Stomach (tissue), 19 donors: ENCODE data around the gene MRGPRE. TPM values are rescaled to one million over a fixed set of nuclear protein-coding genes. Genes with fewer than 3 reads are reported as not detected.
"Not testable (repeated sequence)": the region's sequence is repeated elsewhere in the genome, so short reads cannot be mapped to it uniquely, and the experiment has no call there.

Source experiments
- DNase-seq, 2 donors: peaks; one replicate each; pipeline versions ENCODE4 v3.0.0 to v3.0.0-alpha.2; 2013 to 2019
- H3K27ac ChIP-seq, 5 donors: fragments of 200-600 bp in 4 of 5; sonication (generic) in 4 of 5; one replicate each; pipeline ENCODE4 v1.5.1; 2013 to 2019; ENCODE audit warnings: mild to moderate bottlenecking in 1 of 5, moderate library complexity in 1 of 5
- H3K27me3 ChIP-seq, 3 donors: fragments of 200-600 bp; sonication (generic); one replicate each; pipeline ENCODE4 v1.5.1; 2017 to 2019; ENCODE audit warnings: mixed run types in 1 of 3
- H3K36me3 ChIP-seq, 4 donors: fragments of 200-600 bp; sonication (generic); 1 replicate in 3 of 4; 2 replicates in 1 of 4; pipeline ENCODE4 v1.5.1; 2016 to 2019
- H3K4me1 ChIP-seq, 4 donors: fragments of 200-600 bp; sonication (generic); one replicate each; pipeline ENCODE4 v1.5.1; 2016 to 2019
- H3K4me3 ChIP-seq, 4 donors: fragments of 200-600 bp; sonication (generic) in 3 of 4; one replicate each; pipeline ENCODE4 v1.5.1; 2016 to 2019; ENCODE audit warnings: mild to moderate bottlenecking in 1 of 4
- H3K9me3 ChIP-seq, 4 donors: fragments of 200-600 bp; sonication (generic); one replicate each; pipeline ENCODE4 v1.5.1; 2016 to 2019
- EP300 ChIP-seq: sonication (generic); formaldehyde crosslinking; IDR thresholded peaks from one replicate; pipeline ENCODE4 v1.6.1; 2017; ENCODE audit warnings: antibody characterized with exemption
- POLR2A ChIP-seq, 4 donors: fragments of 450-650 bp; IDR thresholded peaks; one replicate each; pipeline ENCODE4 v1.6.1; 2016; ENCODE audit warnings: antibody characterized with exemption in 4 of 4, control low read depth in 2 of 4, mild to moderate bottlenecking in 1 of 4, moderate library complexity in 1 of 4
- POLR2AphosphoS5 ChIP-seq, 3 donors: sonication (generic); formaldehyde crosslinking; IDR thresholded peaks; one replicate each; pipeline ENCODE4 v1.6.1; 2016; ENCODE audit warnings: antibody characterized with exemption in 3 of 3
- WGBS, 5 donors: extraction: QIAGEN DNeasy Blood & Tissue Kit in 3 of 5; methylation state at CpG; one replicate each; pipeline versions ENCODE4 v1.1.5 to v1.1.7; 2013 to 2018; 5-methylcytosine and 5-hydroxymethylcytosine counted together
- intact Hi-C: fragments of 100-400 bp; cut with DNase I; formaldehyde crosslinking; loops from one replicate; pipeline ENCODE4 v1.15.1; 2023; ENCODE audit warnings: low total_unique reads
- long read RNA-seq, 10 donors: transcript quantifications; one replicate each; lab custom pipeline, GENCODE V29; 2026
- polyA plus RNA-seq, 3 donors: library from polyadenylated mRNA; stranded (reverse); fragments of 200-250 nt; gene quantifications; one replicate each; pipeline ENCODE4 v1.2.3, GENCODE V29; 2013
- total RNA-seq, 5 donors: library from RNA; depleted of rRNA; stranded (reverse); fragments of >200 nt; gene quantifications; one replicate each; pipeline versions ENCODE4 v1.1.0 to v1.2.3, GENCODE V29; 2014 to 2016
- donor health status: healthy with polysubstance abuse.
- donor health status: Bipolar disorder and iron deficiency.
- donor health status: healthy.

MRGPRE gene
- not detected for total RNA-seq
- polyA plus RNA-seq: not detected
- long read RNA-seq, donor 1: 0 reads
- long read RNA-seq, donor 2: 0 reads
- long read RNA-seq, donor 3: 0 reads
- long read RNA-seq, donor 4: 0 reads
- long read RNA-seq, donor 5: 0 reads
- long read RNA-seq, donor 6: 0 reads
- long read RNA-seq, donor 7: 0 reads
- long read RNA-seq, donor 8: 0 reads
- long read RNA-seq, donor 9: 0 reads
- long read RNA-seq, donor 10: 0 reads

- Histone ChIP-seq H3K4me1 (peaks cover 0 to 5% (median 0%) of the 10 kb centered on the region in 4 donors), H3K27ac (no peak within 1 kb of the TSS), H3K4me3 (no peak within 1 kb of the TSS), H3K27me3 (peaks cover 0 to 56% (median 11%) of the 10 kb centered on the region in 3 donors), H3K9me3 (no peaks in the 10 kb centered on the region), H3K36me3 (no peaks in the 10 kb centered on the region)
- peak in 1 of 2 donors; percentile 10 for DNase-seq
- intact Hi-C loops: no loop called here
- TF ChIP-seq POLR2AphosphoS5 (IDR thresholded peaks at IDR 0.05) (no peak), EP300 (no peak), POLR2A (IDR thresholded peaks at IDR 0.05) (no peak)
- WGBS, 5 donors: 49 to 66% (median 57%) methylated on average over 22 to 39 of the region's 39 CpGs
Observed at GRCh38 chr11:3231851-3232744, at the start of gene MRGPRE. MRGPRE (minus strand) TSS chr11:3232417; CDS start chr11:3228799, 3,618 bp downstream.

- H3K36me3 ChIP-seq, H3K9me3 ChIP-seq, H3K4me3 ChIP-seq, H3K4me1 ChIP-seq, DNase-seq, H3K27me3 ChIP-seq, intact Hi-C loops, H3K27ac ChIP-seq: not testable (repeated sequence)
- WGBS, 5 donors: 80 to 100% (median 86%) methylated on average over 1 to 6 of the region's 10 CpGs
Observed at GRCh38 chr11:3281146-3281545, 48.9 kb upstream of the MRGPRE start.

- H3K9me3 ChIP-seq, H3K36me3 ChIP-seq, H3K4me1 ChIP-seq, H3K27me3 ChIP-seq, intact Hi-C loops, H3K4me3 ChIP-seq, DNase-seq, H3K27ac ChIP-seq: not testable (repeated sequence)
- WGBS, 5 donors: no CpG with 5 or more reads among the region's 10 CpGs
Observed at GRCh38 chr11:3280662-3281061, 48.4 kb upstream of the MRGPRE start.

DNA sequence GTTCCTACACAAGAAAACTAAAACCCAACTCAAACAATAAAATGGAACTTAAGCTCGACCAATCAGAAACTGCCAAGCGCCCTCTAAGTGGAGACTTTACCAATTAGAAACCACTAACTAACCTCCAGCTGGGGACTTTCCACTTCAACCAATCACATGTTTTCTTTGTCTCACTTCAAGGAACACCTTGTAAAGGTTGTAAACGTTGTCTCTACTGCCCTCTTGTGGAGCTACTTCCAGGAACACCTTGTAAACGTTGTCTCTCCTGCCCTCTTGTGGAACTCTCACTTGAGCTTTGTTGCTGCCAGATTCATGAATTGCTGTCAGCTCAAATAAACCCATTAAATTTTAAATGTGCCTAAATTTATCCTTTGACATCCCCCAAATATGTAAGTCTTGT, 46.7 kb upstream of the MRGPRE start:
- H3K4me3 ChIP-seq, DNase-seq, H3K27ac ChIP-seq, H3K36me3 ChIP-seq, H3K27me3 ChIP-seq, intact Hi-C loops, H3K9me3 ChIP-seq, H3K4me1 ChIP-seq: not testable (repeated sequence)
- 86% methylated on average over 2 of the region's 4 CpGs; no CpG with 5 or more reads in 4 of the 5 donors for WGBS, 5 donors

DNA sequence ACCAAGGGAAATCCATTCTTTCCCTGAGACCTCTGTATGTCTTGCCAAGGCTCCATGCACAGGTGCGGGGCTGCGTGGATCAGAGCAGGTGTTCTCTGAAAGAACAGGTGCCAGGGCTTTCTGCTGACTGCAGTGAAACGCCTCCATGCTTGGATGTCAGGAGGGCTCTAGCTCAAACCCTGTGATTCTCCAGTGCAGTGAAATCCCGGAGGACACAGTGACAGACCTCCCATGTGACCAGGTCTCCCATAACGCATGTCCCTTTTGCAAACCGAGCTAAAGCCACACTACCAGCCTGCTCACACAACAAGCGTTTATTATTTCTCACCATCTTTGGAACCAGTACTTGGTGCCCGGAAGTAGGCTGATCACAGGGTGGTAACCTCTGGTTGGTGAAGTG, 41.4 kb upstream of the MRGPRE start:
- intact Hi-C loops: not testable (repeated sequence)
- WGBS, 5 donors: 44 to 86% (median 70%) methylated on average over 1 to 3 of the region's 8 CpGs; no CpG with 5 or more reads in 2 of the 5 donors

DNA sequence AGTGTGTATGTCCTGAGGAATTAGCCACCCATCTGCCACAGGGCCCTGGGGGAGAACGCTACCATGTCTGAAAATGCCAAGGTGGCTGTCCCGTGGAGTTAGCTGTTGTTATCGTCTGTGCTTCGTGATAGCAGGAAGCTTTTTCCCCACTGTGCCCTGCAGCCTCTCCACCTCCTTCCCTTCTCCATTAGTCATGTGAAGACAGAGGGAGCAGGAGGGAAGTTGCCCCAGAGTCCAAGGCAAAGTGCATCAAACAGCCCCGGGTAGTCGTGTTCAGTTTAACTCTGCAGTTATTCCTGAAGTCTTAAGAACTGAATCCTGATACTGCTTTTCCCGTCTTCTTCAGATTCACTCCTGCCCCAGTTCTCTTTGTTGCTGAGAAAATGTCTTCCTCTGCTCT, 30.3 kb upstream of the MRGPRE start:
- H3K9me3 ChIP-seq, H3K27ac ChIP-seq, H3K27me3 ChIP-seq, DNase-seq, H3K4me1 ChIP-seq, H3K36me3 ChIP-seq, H3K4me3 ChIP-seq, intact Hi-C loops: not testable (repeated sequence)
- 49 to 64% (median 52%) methylated on average over 3 to 6 of the region's 7 CpGs for WGBS, 5 donors

More for the DNA sequence above, 41.4 kb upstream of the MRGPRE start:
- not testable (repeated sequence) for H3K4me3 ChIP-seq, DNase-seq, H3K27me3 ChIP-seq, H3K27ac ChIP-seq, H3K4me1 ChIP-seq, H3K9me3 ChIP-seq, H3K36me3 ChIP-seq

DNA sequence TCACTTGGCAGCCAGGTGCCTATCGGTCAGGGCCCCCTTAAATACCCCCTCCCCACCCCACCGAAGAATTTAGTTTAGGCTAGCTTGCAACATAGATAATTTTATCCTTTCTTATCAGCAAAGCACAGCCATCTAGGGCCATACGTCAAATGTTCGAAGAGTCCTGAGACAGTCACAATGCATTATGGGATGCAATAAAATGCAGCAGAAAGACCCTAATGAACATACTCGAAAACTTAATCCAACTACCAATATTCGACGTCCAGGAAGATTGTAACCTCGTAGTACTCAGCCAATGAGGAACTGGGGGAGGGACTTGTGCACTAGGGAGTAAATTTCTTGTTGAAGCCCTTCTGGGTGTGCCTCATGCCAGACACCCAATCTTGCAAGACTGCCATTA, 29.6 kb upstream of the MRGPRE start:
- H3K9me3 ChIP-seq, H3K27ac ChIP-seq, H3K36me3 ChIP-seq, DNase-seq, H3K27me3 ChIP-seq, H3K4me3 ChIP-seq, intact Hi-C loops, H3K4me1 ChIP-seq: not testable (repeated sequence)
- WGBS, 5 donors: 54 to 75% (median 67%) methylated on average over 4 to 7 of the region's 8 CpGs

DNA sequence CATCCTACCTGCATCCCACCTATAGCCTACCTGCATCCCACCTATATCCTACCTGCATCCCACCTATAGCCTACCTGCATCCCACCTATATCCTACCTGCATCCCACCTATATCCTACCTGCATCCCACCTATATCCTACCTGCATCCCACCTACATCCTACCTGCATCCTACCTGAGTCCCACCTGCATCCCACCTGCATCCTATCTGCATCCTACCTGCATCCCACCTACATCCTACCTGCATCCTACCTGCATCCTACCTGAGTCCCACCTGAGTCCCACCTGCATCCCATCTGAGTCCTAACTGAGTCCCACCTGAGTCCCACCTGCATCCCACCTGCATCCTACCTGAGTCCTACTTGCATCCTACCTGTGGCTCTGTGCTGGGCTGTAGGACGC, 25.3 kb upstream of the MRGPRE start:
- H3K36me3 ChIP-seq, H3K4me1 ChIP-seq, intact Hi-C loops, H3K4me3 ChIP-seq, DNase-seq, H3K9me3 ChIP-seq, H3K27me3 ChIP-seq, H3K27ac ChIP-seq: not testable (repeated sequence)
- whole genome bisulfite sequencing, 5 donors: 70 to 96% (median 90%) methylated on average over 1 of the region's 1 CpG

- H3K27me3 ChIP-seq, intact Hi-C loops, H3K27ac ChIP-seq, H3K4me3 ChIP-seq, DNase-seq, H3K9me3 ChIP-seq, H3K4me1 ChIP-seq, H3K36me3 ChIP-seq: not testable (repeated sequence)
- 70 to 93% (median 80%) methylated on average over 2 to 5 of the region's 12 CpGs; no CpG with 5 or more reads in 1 of the 5 donors for WGBS, 5 donors
Observed at GRCh38 chr11:3255241-3255640, 23.0 kb upstream of the MRGPRE start.

DNA sequence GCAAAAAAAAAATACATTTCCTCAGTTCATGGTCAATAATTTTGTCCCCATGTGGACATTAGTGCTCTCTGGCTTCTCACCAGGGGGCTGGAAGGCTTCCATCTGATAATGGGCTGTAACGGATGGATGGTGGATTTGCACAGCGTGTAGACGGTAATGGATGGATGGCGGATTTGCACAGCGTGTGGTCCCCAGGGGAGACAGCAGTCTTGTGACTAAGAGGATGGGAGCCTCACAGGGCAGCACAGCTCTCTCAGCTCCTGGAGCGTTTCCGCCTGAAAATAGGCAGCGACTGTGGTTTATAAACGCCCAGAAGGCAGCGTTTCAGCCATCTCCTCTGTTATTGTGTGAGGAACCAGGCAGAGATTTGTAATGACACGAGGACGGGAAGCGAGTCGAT, 22.6 kb upstream of the MRGPRE start:
- WGBS, 5 donors: no CpG with 5 or more reads among the region's 14 CpGs
- H3K4me3 ChIP-seq, H3K4me1 ChIP-seq, H3K9me3 ChIP-seq, intact Hi-C loops, H3K27me3 ChIP-seq, H3K36me3 ChIP-seq, DNase-seq, H3K27ac ChIP-seq: not testable (repeated sequence)
